Right lobe of liver (tissue), 4 donors: ENCODE results near the gene DDX10.

Experiments used
- CTCF ChIP-seq, 4 donors: fragments of 200-600 bp in 3 of 4; fragments of 450-650 bp in 1 of 4; IDR thresholded peaks; one replicate each; pipeline versions ENCODE4 v1.5.1 to v1.8.0; 2016 to 2022; ENCODE audit warnings: antibody characterized with exemption in 4 of 4, mild to moderate bottlenecking in 2 of 4
- POLR2A ChIP-seq: fragments of 450-650 bp; IDR thresholded peaks from one replicate; pipeline ENCODE4 v1.6.1; 2017; ENCODE audit warnings: antibody characterized with exemption, mild to moderate bottlenecking
- donor health status: DM: no; HTN: no; CAD: no.
- donor health status: DM: no; HTN: no; CAD: no.
- donor health status: DM: no; HTN: yes; CAD: no.

- TF ChIP-seq POLR2A, result no peak
- no peak for TF ChIP-seq CTCF (IDR thresholded peaks at IDR 0.05)
Measured at GRCh38 chr11:108902027-108902469, 237.2 kb downstream of the DDX10 start.
